ENCODE measurements around the gene TOX3.

Gene TOX3

GRCh38 chr16:52497067-52497816 is 49.7 kb downstream of the TOX3 start (continued):
- TF ChIP-seq PRDM6 (tag by site-specific recombination; IDR thresholded peaks at IDR 0.05) (peak; percentile 79), INSM2 (tag by site-specific recombination; IDR thresholded peaks at IDR 0.05) (no peak), ZNF529 (tag by site-specific recombination; IDR thresholded peaks at IDR 0.05; ENCODE audit: insufficient replicate concordance) (no peak), ZNF341 (tag by site-specific recombination; IDR thresholded peaks at IDR 0.05; ENCODE audit: low read depth) (no peak), ZBTB20 (tag by site-specific recombination; IDR thresholded peaks at IDR 0.05) (peak; percentile 34; the same call in 1 of the 2 replicates), ZNF19 (tag by site-specific recombination; IDR thresholded peaks at IDR 0.05; ENCODE audit: low read depth) (no peak), ZNF792 (tag by site-specific recombination; IDR thresholded peaks at IDR 0.05) (no peak), GLIS2 (tag by site-specific recombination; IDR thresholded peaks at IDR 0.05) (no peak), WT1 (tag by site-specific recombination; IDR thresholded peaks at IDR 0.05) (peak; percentile 35; the same call in 1 of the 2 replicates), ZNF24 (tag by site-specific recombination; IDR thresholded peaks at IDR 0.05) (peak; percentile 34; the same call in 1 of the 2 replicates), MYNN (tag by site-specific recombination; IDR thresholded peaks at IDR 0.05; ENCODE audit: borderline replicate concordance) (no peak), ZBTB10 (tag by site-specific recombination; IDR thresholded peaks at IDR 0.05) (no peak), ZNF544 (tag by site-specific recombination; IDR thresholded peaks at IDR 0.05) (no peak), GLIS1 (tag by site-specific recombination; IDR thresholded peaks at IDR 0.05) (no peak), AEBP2 (tag by site-specific recombination; IDR thresholded peaks at IDR 0.05; ENCODE audit: borderline replicate concordance) (no peak), ZNF184 (tag by site-specific recombination; IDR thresholded peaks at IDR 0.05) (no peak), ZNF530 (tag by site-specific recombination; IDR thresholded peaks at IDR 0.05; ENCODE audit: low read depth) (no peak), GLI2 (tag by site-specific recombination; IDR thresholded peaks at IDR 0.05; ENCODE audit: borderline replicate concordance, low read depth) (no peak), ZNF707 (tag by site-specific recombination; IDR thresholded peaks at IDR 0.05) (no peak), SCRT1 (tag by site-specific recombination; IDR thresholded peaks at IDR 0.05; ENCODE audit: borderline replicate concordance) (peak; percentile 75; the same call in 1 of the 2 replicates), PBX3 (CRISPR knock-in tag; IDR thresholded peaks at IDR 0.05) (no peak), ZNF518A (tag by site-specific recombination; conservative IDR thresholded peaks at IDR 0.05; ENCODE audit: low read depth) (0 out of 2 replicates have a peak, but pooled peaks have one; percentile 27), ZNF366 (tag by site-specific recombination; conservative IDR thresholded peaks at IDR 0.05) (peak; percentile 80), ZNF664 (tag by site-specific recombination; IDR thresholded peaks at IDR 0.05) (peak; percentile 80), PRDM1 (tag by site-specific recombination; IDR thresholded peaks at IDR 0.05) (no peak), ZNF221 (tag by site-specific recombination; IDR thresholded peaks at IDR 0.05; ENCODE audit: borderline replicate concordance) (no peak)

Measured in HEK293 (cell line).